ENCODE results near the gene C9orf78.

GRCh38 chr9:129803676-129804060 is 31.4 kb downstream of the C9orf78 start:
- TF ChIP-seq, protein P1, sequence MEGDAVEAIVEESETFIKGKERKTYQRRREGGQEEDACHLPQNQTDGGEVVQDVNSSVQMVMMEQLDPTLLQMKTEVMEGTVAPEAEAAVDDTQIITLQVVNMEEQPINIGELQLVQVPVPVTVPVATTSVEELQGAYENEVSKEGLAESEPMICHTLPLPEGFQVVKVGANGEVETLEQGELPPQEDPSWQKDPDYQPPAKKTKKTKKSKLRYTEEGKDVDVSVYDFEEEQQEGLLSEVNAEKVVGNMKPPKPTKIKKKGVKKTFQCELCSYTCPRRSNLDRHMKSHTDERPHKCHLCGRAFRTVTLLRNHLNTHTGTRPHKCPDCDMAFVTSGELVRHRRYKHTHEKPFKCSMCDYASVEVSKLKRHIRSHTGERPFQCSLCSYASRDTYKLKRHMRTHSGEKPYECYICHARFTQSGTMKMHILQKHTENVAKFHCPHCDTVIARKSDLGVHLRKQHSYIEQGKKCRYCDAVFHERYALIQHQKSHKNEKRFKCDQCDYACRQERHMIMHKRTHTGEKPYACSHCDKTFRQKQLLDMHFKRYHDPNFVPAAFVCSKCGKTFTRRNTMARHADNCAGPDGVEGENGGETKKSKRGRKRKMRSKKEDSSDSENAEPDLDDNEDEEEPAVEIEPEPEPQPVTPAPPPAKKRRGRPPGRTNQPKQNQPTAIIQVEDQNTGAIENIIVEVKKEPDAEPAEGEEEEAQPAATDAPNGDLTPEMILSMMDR (IDR thresholded peaks at IDR 0.05; ENCODE audit: control extremely low read depth in 1 of 3, insufficient read depth in 1 of 3, low read depth in 1 of 3, low read length in 3 of 3), result no peak
- TF ChIP-seq ZNF274 (IDR thresholded peaks at IDR 0.05; ENCODE audit: borderline replicate concordance, extremely low read depth, low read length), result no peak
- TF ChIP-seq JUND (IDR thresholded peaks at IDR 0.05; ENCODE audit: low read length), result no peak
- no peak for TF ChIP-seq SIN3A (conservative IDR thresholded peaks at IDR 0.05 in 1 of 2, IDR thresholded peaks at IDR 0.05 in 1 of 2; ENCODE audit: low read depth in 1 of 2, low read length in 2 of 2)
